DOHH2 (cell line): ENCODE data around the gene TCFL5.
"Not testable (repeated sequence)": the region's sequence is repeated elsewhere in the genome, so short reads cannot be mapped to it uniquely, and the experiment has no call there.

Experiments
- CTCF ChIP-seq: fragments of 200-600 bp; sonication (generic); IDR thresholded peaks from one replicate; pipeline ENCODE4 v1.5.1; 2014; ENCODE audit warnings: antibody characterized with exemption, mild to moderate bottlenecking, low read depth, low read length; ENCODE audit not compliant: poor library complexity, severe bottlenecking
- EZH2phosphoT487 ChIP-seq: fragments of 200-600 bp; sonication (generic); IDR thresholded peaks from 2 replicates; pipeline ENCODE4 v1.6.1; 2017; ENCODE audit warnings: borderline replicate concordance, mild to moderate bottlenecking, antibody characterized with exemption, low read length, moderate library complexity, mixed read lengths

GRCh38 chr20:62873681-62874031 lies 12.0 kb upstream of the TCFL5 start:
- TF ChIP-seq CTCF: peak; percentile 12
- not testable (repeated sequence) for TF ChIP-seq EZH2phosphoT487
